IMR-90 (cell line): Measurements from ENCODE around the gene PKP3.
"Not testable (repeated sequence)": the region's sequence is repeated elsewhere in the genome, so short reads cannot be mapped to it uniquely, and the experiment has no call there.

ENCODE experiments used
- CEBPB ChIP-seq: IDR thresholded peaks from 2 replicates; pipeline ENCODE4 v1.6.1; 2012; ENCODE audit warnings: low read depth, low read length, improper control_type of control experiment
- CTCF ChIP-seq: conservative IDR thresholded peaks from 2 replicates; pipeline ENCODE4 v1.5.1; 2012; ENCODE audit warnings: mild to moderate bottlenecking, low read depth, low read length, improper control_type of control experiment
- MXI1 ChIP-seq: IDR thresholded peaks from 2 replicates; pipeline ENCODE4 v1.6.1; 2012; ENCODE audit warnings: low read depth, mild to moderate bottlenecking, low read length, moderate library complexity, borderline replicate concordance
- NFE2L2 ChIP-seq: fragments of 150-350 bp; IDR thresholded peaks from 2 replicates; pipeline ENCODE4 v1.6.1; 2016; ENCODE audit warnings: low read depth, mild to moderate bottlenecking, low read length
- POLR2A ChIP-seq: IDR thresholded peaks from 2 replicates; pipeline ENCODE4 v1.6.1; 2012; ENCODE audit warnings: mild to moderate bottlenecking, low read depth, low read length
- RFX5 ChIP-seq: IDR thresholded peaks from 2 replicates; pipeline ENCODE4 v1.8.0; 2012; ENCODE audit warnings: low read depth, mild to moderate bottlenecking, low read length, moderate library complexity
- SMC3 ChIP-seq: fragments of 150-350 bp; IDR thresholded peaks from 2 replicates; pipeline ENCODE4 v1.6.1; 2016; ENCODE audit warnings: low read depth, mild to moderate bottlenecking, antibody characterized with exemption, low read length, moderate library complexity

GRCh38 chr11:411520-411919 is 17.5 kb downstream of the PKP3 start:
- TF ChIP-seq CTCF, MXI1, CEBPB, POLR2A, SMC3, RFX5, NFE2L2: not testable (repeated sequence)
